Hepatic stellate cell (primary cell): Measurements from ENCODE around the gene MAP4K4.
"Not testable (repeated sequence)": the region's sequence is repeated elsewhere in the genome, so short reads cannot be mapped to it uniquely, and the experiment has no call there.

ENCODE experiments used
- DNase-seq: peaks from one replicate; pipeline ENCODE4 v3.0.0; 2011; ENCODE audit warnings: low spot score

Gene MAP4K4

GRCh38 chr2:101766871-101767739, 69.6 kb downstream of the MAP4K4 start:
- DNase-seq = peak; percentile 63

GRCh38 chr2:101768556-101769220, 71.2 kb downstream of the MAP4K4 start:
- no peak for DNase-seq

GRCh38 chr2:101769726-101770125, 72.2 kb downstream of the MAP4K4 start:
- DNase-seq = not testable (repeated sequence)

GRCh38 chr2:101770726-101771125, 73.2 kb downstream of the MAP4K4 start:
- no peak for DNase-seq

- no peak for DNase-seq
Measured at GRCh38 chr2:101771227-101771902, 73.9 kb downstream of the MAP4K4 start.

GRCh38 chr2:101771910-101772321, 74.4 kb downstream of the MAP4K4 start:
- DNase-seq = no peak

- DNase-seq = no peak
Measured at GRCh38 chr2:101773137-101773536, 75.6 kb downstream of the MAP4K4 start.

- not testable (repeated sequence) for DNase-seq
Measured at GRCh38 chr2:101773961-101774360, 76.5 kb downstream of the MAP4K4 start.

GRCh38 chr2:101775092-101775491, 77.6 kb downstream of the MAP4K4 start:
- DNase-seq = no peak

- DNase-seq = no peak
Measured at GRCh38 chr2:101775636-101776035, 78.1 kb downstream of the MAP4K4 start.

GRCh38 chr2:101776172-101777043, 78.9 kb downstream of the MAP4K4 start:
- no peak for DNase-seq

GRCh38 chr2:101777337-101777736, 79.8 kb downstream of the MAP4K4 start:
- no peak for DNase-seq

- no peak for DNase-seq
Measured at GRCh38 chr2:101778102-101778501, 80.6 kb downstream of the MAP4K4 start.

GRCh38 chr2:101779190-101779589, 81.7 kb downstream of the MAP4K4 start:
- no peak for DNase-seq

- no peak for DNase-seq
Measured at GRCh38 chr2:101779656-101780055, 82.1 kb downstream of the MAP4K4 start.

GRCh38 chr2:101781326-101781725, 83.8 kb downstream of the MAP4K4 start:
- DNase-seq = no peak

- no peak for DNase-seq
Measured at GRCh38 chr2:101781791-101782426, 84.4 kb downstream of the MAP4K4 start.

- no peak for DNase-seq
Measured at GRCh38 chr2:101782427-101782792, 84.9 kb downstream of the MAP4K4 start.

- no peak for DNase-seq
Measured at GRCh38 chr2:101787097-101787496, 89.6 kb downstream of the MAP4K4 start.

- no peak for DNase-seq
Measured at GRCh38 chr2:101788565-101788964, 91.1 kb downstream of the MAP4K4 start.
